Measurements from ENCODE around the gene CHD5. TPM values are rescaled to one million over a fixed set of nuclear protein-coding genes. Genes with fewer than 3 reads are reported as not detected.

The CHD5 gene
- polyA plus RNA-seq, 2 of the 4 experiments (the other 2 are of a cell fraction): 0.21 to 0.66 TPM

DNA sequence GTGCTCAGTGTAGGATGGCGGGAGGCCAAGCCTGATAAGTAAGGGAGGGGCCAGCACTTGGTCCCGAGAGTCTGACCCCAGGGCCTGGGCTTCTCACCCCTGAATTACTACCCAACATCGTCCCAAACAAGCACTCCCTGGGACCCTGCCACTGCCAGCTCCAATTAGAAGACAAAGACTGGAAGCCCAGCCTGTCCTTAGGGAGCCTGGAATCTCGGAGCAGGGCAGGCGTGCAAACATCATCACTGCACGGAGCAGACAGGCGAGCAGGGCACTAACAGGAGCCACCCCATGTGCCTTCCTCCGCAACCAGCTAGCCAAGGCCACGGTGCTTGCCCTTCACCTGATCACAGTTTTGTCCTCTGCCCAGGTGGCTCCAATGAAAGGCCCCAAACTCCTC, 111.2 kb downstream of the CHD5 start:
- no peak overlapping the region for H3K27ac ChIP-seq
- no peak for FAIRE-seq
- no peaks in the 10 kb centered on the region for H3K4me1 ChIP-seq
- ChIA-PET CTCF (no interaction called here), POLR2A (no interaction called here)
- no peak for ATAC-seq
- H3K4me3 ChIP-seq: no peak overlapping the region
- DNase-seq (ENCODE audit: low read depth in 1 of 2, low spot score in 1 of 2): no peak
- no peaks in the 10 kb centered on the region for H3K9me3 ChIP-seq
- TF ChIP-seq, protein P1, sequence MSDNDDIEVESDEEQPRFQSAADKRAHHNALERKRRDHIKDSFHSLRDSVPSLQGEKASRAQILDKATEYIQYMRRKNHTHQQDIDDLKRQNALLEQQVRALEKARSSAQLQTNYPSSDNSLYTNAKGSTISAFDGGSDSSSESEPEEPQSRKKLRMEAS (IDR thresholded peaks at IDR 0.05): no peak
- TF ChIP-seq CEBPB (IDR thresholded peaks at IDR 0.05): no peak
- TF ChIP-seq FOSL2 (IDR thresholded peaks at IDR 0.05): no peak
- TF ChIP-seq FOSL2 (CRISPR knock-in tag; IDR thresholded peaks at IDR 0.05): no peak
- TF ChIP-seq NR3C1 (IDR thresholded peaks at IDR 0.05): no peak
- no peak for TF ChIP-seq HDAC2 (IDR thresholded peaks at IDR 0.05)
- TF ChIP-seq, protein P2, sequence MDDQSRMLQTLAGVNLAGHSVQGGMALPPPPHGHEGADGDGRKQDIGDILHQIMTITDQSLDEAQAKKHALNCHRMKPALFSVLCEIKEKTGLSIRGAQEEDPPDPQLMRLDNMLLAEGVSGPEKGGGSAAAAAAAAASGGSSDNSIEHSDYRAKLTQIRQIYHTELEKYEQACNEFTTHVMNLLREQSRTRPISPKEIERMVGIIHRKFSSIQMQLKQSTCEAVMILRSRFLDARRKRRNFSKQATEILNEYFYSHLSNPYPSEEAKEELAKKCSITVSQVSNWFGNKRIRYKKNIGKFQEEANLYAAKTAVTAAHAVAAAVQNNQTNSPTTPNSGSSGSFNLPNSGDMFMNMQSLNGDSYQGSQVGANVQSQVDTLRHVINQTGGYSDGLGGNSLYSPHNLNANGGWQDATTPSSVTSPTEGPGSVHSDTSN (IDR thresholded peaks at IDR 0.05): no peak
- TF ChIP-seq HOXB13 (CRISPR knock-in tag; IDR thresholded peaks at IDR 0.05; ENCODE audit: low read depth): no peak
- TF ChIP-seq, protein P3, sequence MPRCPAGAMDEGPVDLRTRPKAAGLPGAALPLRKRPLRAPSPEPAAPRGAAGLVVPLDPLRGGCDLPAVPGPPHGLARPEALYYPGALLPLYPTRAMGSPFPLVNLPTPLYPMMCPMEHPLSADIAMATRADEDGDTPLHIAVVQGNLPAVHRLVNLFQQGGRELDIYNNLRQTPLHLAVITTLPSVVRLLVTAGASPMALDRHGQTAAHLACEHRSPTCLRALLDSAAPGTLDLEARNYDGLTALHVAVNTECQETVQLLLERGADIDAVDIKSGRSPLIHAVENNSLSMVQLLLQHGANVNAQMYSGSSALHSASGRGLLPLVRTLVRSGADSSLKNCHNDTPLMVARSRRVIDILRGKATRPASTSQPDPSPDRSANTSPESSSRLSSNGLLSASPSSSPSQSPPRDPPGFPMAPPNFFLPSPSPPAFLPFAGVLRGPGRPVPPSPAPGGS (IDR thresholded peaks at IDR 0.05): no peak
- TF ChIP-seq SREBF2 (IDR thresholded peaks at IDR 0.05): no peak
- TF ChIP-seq, protein P4, sequence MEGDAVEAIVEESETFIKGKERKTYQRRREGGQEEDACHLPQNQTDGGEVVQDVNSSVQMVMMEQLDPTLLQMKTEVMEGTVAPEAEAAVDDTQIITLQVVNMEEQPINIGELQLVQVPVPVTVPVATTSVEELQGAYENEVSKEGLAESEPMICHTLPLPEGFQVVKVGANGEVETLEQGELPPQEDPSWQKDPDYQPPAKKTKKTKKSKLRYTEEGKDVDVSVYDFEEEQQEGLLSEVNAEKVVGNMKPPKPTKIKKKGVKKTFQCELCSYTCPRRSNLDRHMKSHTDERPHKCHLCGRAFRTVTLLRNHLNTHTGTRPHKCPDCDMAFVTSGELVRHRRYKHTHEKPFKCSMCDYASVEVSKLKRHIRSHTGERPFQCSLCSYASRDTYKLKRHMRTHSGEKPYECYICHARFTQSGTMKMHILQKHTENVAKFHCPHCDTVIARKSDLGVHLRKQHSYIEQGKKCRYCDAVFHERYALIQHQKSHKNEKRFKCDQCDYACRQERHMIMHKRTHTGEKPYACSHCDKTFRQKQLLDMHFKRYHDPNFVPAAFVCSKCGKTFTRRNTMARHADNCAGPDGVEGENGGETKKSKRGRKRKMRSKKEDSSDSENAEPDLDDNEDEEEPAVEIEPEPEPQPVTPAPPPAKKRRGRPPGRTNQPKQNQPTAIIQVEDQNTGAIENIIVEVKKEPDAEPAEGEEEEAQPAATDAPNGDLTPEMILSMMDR (IDR thresholded peaks at IDR 0.05): no peak
- TF ChIP-seq, protein P5, sequence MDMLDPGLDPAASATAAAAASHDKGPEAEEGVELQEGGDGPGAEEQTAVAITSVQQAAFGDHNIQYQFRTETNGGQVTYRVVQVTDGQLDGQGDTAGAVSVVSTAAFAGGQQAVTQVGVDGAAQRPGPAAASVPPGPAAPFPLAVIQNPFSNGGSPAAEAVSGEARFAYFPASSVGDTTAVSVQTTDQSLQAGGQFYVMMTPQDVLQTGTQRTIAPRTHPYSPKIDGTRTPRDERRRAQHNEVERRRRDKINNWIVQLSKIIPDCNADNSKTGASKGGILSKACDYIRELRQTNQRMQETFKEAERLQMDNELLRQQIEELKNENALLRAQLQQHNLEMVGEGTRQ (IDR thresholded peaks at IDR 0.05): no peak
- no peak for TF ChIP-seq RARB (CRISPR knock-in tag; IDR thresholded peaks at IDR 0.05)
- TF ChIP-seq CHD2 (IDR thresholded peaks at IDR 0.05; ENCODE audit: low read length, partially characterized antibody): no peak
- no peak for TF ChIP-seq RFX5 (IDR thresholded peaks at IDR 0.05)
- no peak for TF ChIP-seq EHMT2 (IDR thresholded peaks at IDR 0.05; ENCODE audit: low read depth)
- TF ChIP-seq KDM5A (IDR thresholded peaks at IDR 0.05): no peak
- no peak for TF ChIP-seq CHD4 (IDR thresholded peaks at IDR 0.05; ENCODE audit: borderline replicate concordance)
- TF ChIP-seq TFCP2L1 (CRISPR knock-in tag; IDR thresholded peaks at IDR 0.05): no peak
- TF ChIP-seq CBX2 (IDR thresholded peaks at IDR 0.05; ENCODE audit: borderline replicate concordance, low read depth): no peak
- WGBS (ENCODE audit: missing lambda C conversion rate): 76% methylated on average over 8 of the region's 9 CpGs
- no peak overlapping the region for H3K4me2 ChIP-seq

DNA sequence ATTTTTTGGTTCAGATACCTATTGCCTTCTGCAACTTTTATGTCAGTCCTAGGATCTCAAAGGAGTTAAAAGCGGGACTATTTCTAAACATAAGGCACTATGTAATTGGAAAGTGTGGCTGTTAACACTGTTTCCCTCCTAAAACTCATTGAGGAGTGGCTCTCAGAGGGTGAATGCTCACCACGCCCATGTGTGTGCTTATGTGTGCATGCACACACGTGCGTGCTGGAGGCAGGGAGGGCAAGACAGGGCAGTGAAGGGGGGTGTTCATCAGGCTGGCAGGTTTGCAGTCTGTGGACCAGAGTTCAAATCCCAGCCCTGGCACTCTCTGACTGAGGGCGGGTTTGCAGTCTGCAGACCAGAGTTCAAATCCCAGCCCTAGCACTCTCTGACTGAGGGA, 112.0 kb downstream of the CHD5 start:
- H3K27ac ChIP-seq: no peak overlapping the region
- FAIRE-seq (no peak), DNase-seq (ENCODE audit: low read depth in 1 of 2, low spot score in 1 of 2) (no peak), ATAC-seq (no peak)
- H3K9me3 ChIP-seq: no peaks in the 10 kb centered on the region
- no peak overlapping the region for H3K4me2 ChIP-seq
- 76% methylated on average over 5 of the region's 5 CpGs for WGBS (ENCODE audit: missing lambda C conversion rate)
- ChIA-PET CTCF (interaction anchor here (0.9 kb wide), 1 partner anchor 33 kb away, joined by 4 read pairs; no protein-coding TSS in a partner anchor), POLR2A (no interaction called here)
- TF ChIP-seq ZSCAN20 (CRISPR knock-in tag; IDR thresholded peaks at IDR 0.05) (no peak), ZFP36 (IDR thresholded peaks at IDR 0.05; ENCODE audit: borderline replicate concordance, partially characterized antibody) (no peak), TFCP2L1 (CRISPR knock-in tag; IDR thresholded peaks at IDR 0.05) (no peak), NFE2L2 (conservative IDR thresholded peaks at IDR 0.05; ENCODE audit: low read length) (no peak), RCOR1 (IDR thresholded peaks at IDR 0.05; ENCODE audit: low read depth, low read length) (no peak), CHD4 (IDR thresholded peaks at IDR 0.05; ENCODE audit: borderline replicate concordance) (no peak), EP300 (IDR thresholded peaks at IDR 0.05) (no peak), NR3C1 (IDR thresholded peaks at IDR 0.05) (no peak), RNF2 (IDR thresholded peaks at IDR 0.05; ENCODE audit: borderline replicate concordance, low read depth) (no peak), MAZ (IDR thresholded peaks at IDR 0.05; ENCODE audit: borderline replicate concordance, low read depth, low read length) (no peak), BHLHE40 (IDR thresholded peaks at IDR 0.05; ENCODE audit: low read depth, low read length) (no peak)
- TF ChIP-seq, protein P6, sequence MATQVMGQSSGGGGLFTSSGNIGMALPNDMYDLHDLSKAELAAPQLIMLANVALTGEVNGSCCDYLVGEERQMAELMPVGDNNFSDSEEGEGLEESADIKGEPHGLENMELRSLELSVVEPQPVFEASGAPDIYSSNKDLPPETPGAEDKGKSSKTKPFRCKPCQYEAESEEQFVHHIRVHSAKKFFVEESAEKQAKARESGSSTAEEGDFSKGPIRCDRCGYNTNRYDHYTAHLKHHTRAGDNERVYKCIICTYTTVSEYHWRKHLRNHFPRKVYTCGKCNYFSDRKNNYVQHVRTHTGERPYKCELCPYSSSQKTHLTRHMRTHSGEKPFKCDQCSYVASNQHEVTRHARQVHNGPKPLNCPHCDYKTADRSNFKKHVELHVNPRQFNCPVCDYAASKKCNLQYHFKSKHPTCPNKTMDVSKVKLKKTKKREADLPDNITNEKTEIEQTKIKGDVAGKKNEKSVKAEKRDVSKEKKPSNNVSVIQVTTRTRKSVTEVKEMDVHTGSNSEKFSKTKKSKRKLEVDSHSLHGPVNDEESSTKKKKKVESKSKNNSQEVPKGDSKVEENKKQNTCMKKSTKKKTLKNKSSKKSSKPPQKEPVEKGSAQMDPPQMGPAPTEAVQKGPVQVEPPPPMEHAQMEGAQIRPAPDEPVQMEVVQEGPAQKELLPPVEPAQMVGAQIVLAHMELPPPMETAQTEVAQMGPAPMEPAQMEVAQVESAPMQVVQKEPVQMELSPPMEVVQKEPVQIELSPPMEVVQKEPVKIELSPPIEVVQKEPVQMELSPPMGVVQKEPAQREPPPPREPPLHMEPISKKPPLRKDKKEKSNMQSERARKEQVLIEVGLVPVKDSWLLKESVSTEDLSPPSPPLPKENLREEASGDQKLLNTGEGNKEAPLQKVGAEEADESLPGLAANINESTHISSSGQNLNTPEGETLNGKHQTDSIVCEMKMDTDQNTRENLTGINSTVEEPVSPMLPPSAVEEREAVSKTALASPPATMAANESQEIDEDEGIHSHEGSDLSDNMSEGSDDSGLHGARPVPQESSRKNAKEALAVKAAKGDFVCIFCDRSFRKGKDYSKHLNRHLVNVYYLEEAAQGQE (IDR thresholded peaks at IDR 0.05): no peak
- no peak overlapping the region for H3K4me3 ChIP-seq
- H3K4me1 ChIP-seq: no peaks in the 10 kb centered on the region
